Suprapubic skin (tissue), 4 donors: ENCODE data around the gene PLXDC1. TPM values are rescaled to one million over a fixed set of nuclear protein-coding genes. Genes with fewer than 3 reads are reported as not detected.
A peak's percentile ranks its signal among the peaks of the same experiment; 100 is the strongest.

Experiments used
- DNase-seq, 2 donors: peaks; one replicate each; pipeline ENCODE4 v3.0.0-alpha.2; 2019; ENCODE audit warnings: low spot score in 2 of 2
- H3K27ac ChIP-seq: fragments of 200-600 bp; sonication (generic); one replicate; pipeline ENCODE4 v1.5.1; 2019
- H3K27me3 ChIP-seq: fragments of 200-600 bp; sonication (generic); one replicate; pipeline ENCODE4 v1.5.1; 2019
- H3K36me3 ChIP-seq: fragments of 200-600 bp; sonication (generic); one replicate; pipeline ENCODE4 v1.5.1; 2019
- H3K4me1 ChIP-seq: fragments of 200-600 bp; sonication (generic); one replicate; pipeline ENCODE4 v1.5.1; 2019
- H3K4me3 ChIP-seq: fragments of 200-600 bp; sonication (generic); one replicate; pipeline ENCODE4 v1.5.1; 2019; ENCODE audit warnings: mild to moderate bottlenecking
- H3K9me3 ChIP-seq: fragments of 200-600 bp; sonication (generic); one replicate; pipeline ENCODE4 v1.5.1; 2019
- EP300 ChIP-seq: sonication (generic); formaldehyde crosslinking; IDR thresholded peaks from one replicate; pipeline ENCODE4 v1.6.1; 2017; ENCODE audit warnings: antibody characterized with exemption
- POLR2A ChIP-seq, 2 donors: fragments of 450-650 bp; IDR thresholded peaks; one replicate each; pipeline ENCODE4 v1.6.1; 2017; ENCODE audit warnings: antibody characterized with exemption in 2 of 2, mild to moderate bottlenecking in 2 of 2, moderate library complexity in 2 of 2
- POLR2AphosphoS5 ChIP-seq, 3 donors: sonication (generic); formaldehyde crosslinking; IDR thresholded peaks; one replicate each; pipeline ENCODE4 v1.6.1; 2017; ENCODE audit warnings: antibody characterized with exemption in 3 of 3
- WGBS: methylation state at CpG from one replicate; pipeline ENCODE4 v1.1.5; 2018; 5-methylcytosine and 5-hydroxymethylcytosine counted together
- total RNA-seq, 4 donors: library from RNA; depleted of rRNA; stranded (reverse); fragments of >200 nt; gene quantifications; one replicate each; pipeline ENCODE4 v1.1.0, GENCODE V29; 2016
- TF ChIP-seq, protein P1 (sequence below), 2 donors: fragments of 200-600 bp in 1 of 2; fragments of 450-650 bp in 1 of 2; sonication (generic) in 1 of 2; IDR thresholded peaks; one replicate each; pipeline ENCODE4 v1.5.1; 2016 to 2019; ENCODE audit warnings: antibody characterized with exemption in 2 of 2, mild to moderate bottlenecking in 1 of 2, moderate library complexity in 1 of 2

The PLXDC1 gene
- total RNA-seq, 4 donors from 2014 or later, result 5.3 to 14.1 (median 6.3) TPM

DNA sequence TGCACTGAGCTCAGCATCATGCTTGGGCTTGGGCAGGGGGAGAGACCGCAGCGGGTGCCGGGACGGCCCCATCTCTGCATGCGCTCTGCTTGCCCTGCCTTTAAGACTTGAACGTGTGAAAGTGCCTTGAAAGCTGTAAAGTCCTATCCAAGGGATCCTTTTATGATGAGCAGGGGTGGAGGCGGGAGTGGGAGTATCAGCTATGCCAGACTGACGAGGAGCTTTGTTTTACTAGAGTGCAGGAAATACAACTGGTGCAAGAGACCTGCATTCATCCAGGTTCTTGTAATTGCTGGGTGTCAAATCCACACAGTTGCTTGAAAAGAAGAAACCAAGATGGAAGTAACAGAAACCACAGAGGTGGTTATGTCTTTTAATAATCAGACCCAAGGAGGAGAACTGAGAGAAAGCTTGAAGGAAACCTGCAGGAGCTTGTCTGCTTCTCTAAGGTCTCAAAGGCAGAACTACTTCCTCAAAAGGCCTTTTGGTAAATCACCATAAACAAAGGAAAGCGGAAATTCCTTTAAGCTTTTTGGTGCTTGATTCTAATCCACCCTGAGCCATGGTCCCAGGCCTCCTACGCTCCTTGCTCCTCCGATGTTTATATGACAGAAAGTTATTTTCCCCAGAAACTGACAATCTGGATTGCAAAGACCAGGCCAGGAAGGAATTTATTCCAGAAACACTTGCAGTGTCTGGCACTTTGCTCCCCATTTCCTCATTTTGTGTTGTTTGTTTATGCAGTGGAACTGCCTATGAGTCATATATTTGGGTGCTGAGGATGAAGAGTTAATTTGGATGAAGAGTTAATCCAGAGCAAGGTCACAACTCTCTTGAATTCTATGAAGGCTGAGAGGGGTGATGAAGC, 132.9 kb downstream of the PLXDC1 start:
- 79% methylated on average over 11 of the region's 11 CpGs for WGBS
- Histone ChIP-seq H3K4me3 (no peak overlapping the region), H3K4me1 (peaks cover 16% of the 10 kb centered on the region), H3K9me3 (no peaks in the 10 kb centered on the region), H3K36me3 (no peaks in the 10 kb centered on the region), H3K27me3 (no peaks in the 10 kb centered on the region), H3K27ac (no peak overlapping the region)
- no peak for DNase-seq
- TF ChIP-seq EP300, result no peak
- TF ChIP-seq POLR2A (IDR thresholded peaks at IDR 0.05), result no peak
- TF ChIP-seq POLR2AphosphoS5 (IDR thresholded peaks at IDR 0.05), result no peak
- TF ChIP-seq, protein P1, sequence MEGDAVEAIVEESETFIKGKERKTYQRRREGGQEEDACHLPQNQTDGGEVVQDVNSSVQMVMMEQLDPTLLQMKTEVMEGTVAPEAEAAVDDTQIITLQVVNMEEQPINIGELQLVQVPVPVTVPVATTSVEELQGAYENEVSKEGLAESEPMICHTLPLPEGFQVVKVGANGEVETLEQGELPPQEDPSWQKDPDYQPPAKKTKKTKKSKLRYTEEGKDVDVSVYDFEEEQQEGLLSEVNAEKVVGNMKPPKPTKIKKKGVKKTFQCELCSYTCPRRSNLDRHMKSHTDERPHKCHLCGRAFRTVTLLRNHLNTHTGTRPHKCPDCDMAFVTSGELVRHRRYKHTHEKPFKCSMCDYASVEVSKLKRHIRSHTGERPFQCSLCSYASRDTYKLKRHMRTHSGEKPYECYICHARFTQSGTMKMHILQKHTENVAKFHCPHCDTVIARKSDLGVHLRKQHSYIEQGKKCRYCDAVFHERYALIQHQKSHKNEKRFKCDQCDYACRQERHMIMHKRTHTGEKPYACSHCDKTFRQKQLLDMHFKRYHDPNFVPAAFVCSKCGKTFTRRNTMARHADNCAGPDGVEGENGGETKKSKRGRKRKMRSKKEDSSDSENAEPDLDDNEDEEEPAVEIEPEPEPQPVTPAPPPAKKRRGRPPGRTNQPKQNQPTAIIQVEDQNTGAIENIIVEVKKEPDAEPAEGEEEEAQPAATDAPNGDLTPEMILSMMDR (IDR thresholded peaks at IDR 0.05), result no peak

DNA sequence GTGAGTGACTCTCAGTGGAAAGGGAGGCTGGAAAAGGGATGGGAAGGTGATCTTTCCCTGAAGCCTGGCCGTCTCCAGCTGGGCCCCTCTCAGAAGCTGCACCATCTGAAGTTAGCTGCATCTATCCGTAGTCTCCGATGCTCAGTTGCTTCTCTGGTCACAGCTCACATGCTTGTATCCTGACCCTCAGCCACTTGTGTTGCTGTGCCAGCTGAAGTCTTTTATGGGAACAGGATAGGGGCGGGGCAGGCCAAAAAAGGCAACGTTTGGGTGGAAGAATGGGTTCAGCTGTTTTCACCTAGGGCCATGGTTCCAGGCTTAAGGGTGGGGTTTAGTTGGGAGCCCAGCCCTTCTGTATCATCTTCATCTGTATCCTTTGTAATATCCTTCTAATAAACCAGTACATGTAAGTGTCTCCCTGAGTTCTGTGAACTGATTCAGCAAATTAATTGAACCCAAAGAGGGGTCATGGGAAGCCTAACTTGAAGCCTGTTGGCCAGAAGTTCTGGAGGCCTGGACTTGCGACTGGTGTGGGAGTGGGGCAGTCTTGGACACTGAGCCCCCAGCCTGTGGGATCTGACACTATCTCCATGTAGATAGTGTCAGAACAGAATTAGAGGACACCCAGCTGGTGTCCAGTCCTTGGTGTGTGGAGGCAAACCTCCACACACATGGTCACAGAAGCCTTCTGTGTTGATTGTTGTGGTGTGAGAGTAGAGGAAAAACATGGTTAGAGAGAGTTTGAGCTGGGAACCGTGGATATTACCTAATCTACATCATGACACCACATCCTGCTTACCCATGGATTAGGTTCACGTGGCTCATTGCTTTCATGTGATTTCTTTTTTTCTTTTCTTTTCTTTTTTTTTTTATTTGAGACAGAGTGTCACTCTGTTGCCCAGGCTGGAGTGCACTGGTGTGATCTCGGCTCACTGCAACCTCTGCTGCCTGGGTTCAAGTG, 135.0 kb downstream of the PLXDC1 start:
- H3K27me3 ChIP-seq, result no peaks in the 10 kb centered on the region
- no peak for DNase-seq
- H3K36me3 ChIP-seq, result no peaks in the 10 kb centered on the region
- H3K9me3 ChIP-seq, result no peaks in the 10 kb centered on the region
- TF ChIP-seq, protein P1 (IDR thresholded peaks at IDR 0.05), result no peak
- TF ChIP-seq POLR2AphosphoS5 (IDR thresholded peaks at IDR 0.05) (no peak), POLR2A (IDR thresholded peaks at IDR 0.05) (no peak), EP300 (no peak)
- no peak overlapping the region for H3K4me3 ChIP-seq
- H3K27ac ChIP-seq, result no peak overlapping the region
- 70% methylated on average over 9 of the region's 9 CpGs for WGBS
- peaks cover 16% of the 10 kb centered on the region for H3K4me1 ChIP-seq

DNA sequence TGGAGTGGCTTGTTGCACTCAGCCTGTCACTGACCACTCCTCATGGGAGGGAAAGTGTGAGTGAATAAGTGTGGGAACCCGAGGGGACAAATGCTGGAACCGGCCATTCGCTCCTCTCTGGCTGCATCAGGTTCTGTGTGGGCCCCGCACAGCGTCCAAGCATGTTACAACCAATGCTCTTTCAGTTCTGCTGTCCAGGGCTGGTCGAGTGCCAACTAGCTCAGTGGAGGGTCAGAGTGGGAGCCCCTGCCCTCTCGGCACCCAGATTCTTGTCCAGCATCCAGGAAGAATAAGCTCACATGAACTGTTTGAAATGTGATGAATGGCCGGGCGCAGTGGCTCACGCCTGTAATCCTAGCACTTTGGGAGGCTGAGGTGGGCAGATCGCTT, 135.9 kb downstream of the PLXDC1 start:
- peaks cover 16% of the 10 kb centered on the region for H3K4me1 ChIP-seq
- TF ChIP-seq, protein P1 (IDR thresholded peaks at IDR 0.05), result no peak
- TF ChIP-seq POLR2AphosphoS5 (IDR thresholded peaks at IDR 0.05) (no peak), EP300 (no peak), POLR2A (IDR thresholded peaks at IDR 0.05) (no peak)
- no peaks in the 10 kb centered on the region for H3K27me3 ChIP-seq
- H3K4me3 ChIP-seq, result no peak overlapping the region
- no peak overlapping the region for H3K27ac ChIP-seq
- no peaks in the 10 kb centered on the region for H3K36me3 ChIP-seq
- DNase-seq, result no peak
- H3K9me3 ChIP-seq, result no peaks in the 10 kb centered on the region
- WGBS, result 91% methylated on average over 11 of the region's 11 CpGs

DNA sequence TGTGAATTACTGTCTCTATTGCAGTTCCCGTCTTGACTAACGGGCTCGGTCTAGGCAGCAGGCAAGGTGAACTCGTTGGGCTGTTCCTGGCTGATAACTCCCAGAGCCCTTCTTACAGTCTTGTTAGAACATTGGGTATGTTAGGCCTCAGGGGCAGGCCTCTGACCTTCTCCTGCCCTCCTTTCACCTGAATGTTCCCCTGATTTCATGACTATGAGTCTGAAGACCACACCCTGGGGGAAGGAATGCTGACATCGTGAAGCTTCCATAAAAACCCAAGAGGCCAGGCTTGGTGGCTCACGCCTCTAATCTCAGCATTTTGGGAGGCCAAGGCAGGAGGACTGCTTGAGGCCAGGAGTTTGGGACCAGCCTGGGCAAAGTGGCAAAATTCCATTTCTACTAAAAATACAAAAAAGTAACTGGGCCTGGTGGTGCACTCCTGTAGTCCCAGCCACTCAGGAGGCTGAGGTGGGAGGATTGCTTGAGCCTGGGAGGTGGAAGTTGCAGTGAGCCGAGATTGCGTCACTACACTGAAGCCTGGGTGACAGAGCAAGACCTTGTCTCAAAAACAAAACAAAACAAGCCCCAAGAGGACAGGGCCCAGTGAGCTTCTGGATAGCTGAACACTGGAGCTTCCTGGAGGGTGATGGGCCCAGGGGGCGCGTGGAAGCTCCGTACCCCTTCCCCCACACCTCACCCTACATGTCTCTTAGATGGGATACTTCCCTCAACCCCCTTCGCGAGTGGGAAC, 136.5 kb downstream of the PLXDC1 start:
- peaks cover 16% of the 10 kb centered on the region for H3K4me1 ChIP-seq
- no peaks in the 10 kb centered on the region for H3K36me3 ChIP-seq
- H3K27me3 ChIP-seq, result no peaks in the 10 kb centered on the region
- peak overlapping the region; percentile 42 for H3K27ac ChIP-seq
- peak in 1 of 2 donors; percentile 53 for DNase-seq
- H3K4me3 ChIP-seq, result no peak overlapping the region
- no peaks in the 10 kb centered on the region for H3K9me3 ChIP-seq
- WGBS, result 81% methylated on average over 13 of the region's 13 CpGs
- TF ChIP-seq EP300 (no peak), POLR2A (IDR thresholded peaks at IDR 0.05) (no peak), POLR2AphosphoS5 (IDR thresholded peaks at IDR 0.05) (no peak)
- TF ChIP-seq, protein P1 (IDR thresholded peaks at IDR 0.05), result no peak
